Measurements from ENCODE around the gene TRPT1.
A peak's percentile ranks its signal among the peaks of the same experiment; 100 is the strongest.

The TRPT1 gene

DNA sequence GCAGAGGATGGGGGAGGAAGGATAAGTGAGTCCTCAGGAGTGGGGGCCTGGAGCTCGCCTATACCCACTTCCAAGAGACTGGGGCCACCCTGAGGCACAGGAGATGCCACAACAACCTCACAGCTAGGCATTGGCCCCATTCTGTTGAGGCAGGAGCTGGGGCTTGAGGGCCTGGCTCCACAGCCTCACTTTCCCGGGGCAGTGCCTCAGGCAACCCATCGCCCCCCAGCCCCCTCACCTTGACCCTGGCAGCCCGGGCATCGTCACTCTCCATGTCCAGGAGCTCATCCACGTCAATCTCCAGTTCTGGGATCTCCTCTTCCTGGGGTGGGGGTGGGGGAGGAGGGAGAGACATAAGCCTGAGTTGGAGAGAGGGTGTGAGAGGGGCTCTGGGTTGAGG lies 19.0 kb upstream of the TRPT1 start:
- no peak for DNase-seq (ENCODE audit: low read depth, low spot score)
- TF ChIP-seq, protein P1, sequence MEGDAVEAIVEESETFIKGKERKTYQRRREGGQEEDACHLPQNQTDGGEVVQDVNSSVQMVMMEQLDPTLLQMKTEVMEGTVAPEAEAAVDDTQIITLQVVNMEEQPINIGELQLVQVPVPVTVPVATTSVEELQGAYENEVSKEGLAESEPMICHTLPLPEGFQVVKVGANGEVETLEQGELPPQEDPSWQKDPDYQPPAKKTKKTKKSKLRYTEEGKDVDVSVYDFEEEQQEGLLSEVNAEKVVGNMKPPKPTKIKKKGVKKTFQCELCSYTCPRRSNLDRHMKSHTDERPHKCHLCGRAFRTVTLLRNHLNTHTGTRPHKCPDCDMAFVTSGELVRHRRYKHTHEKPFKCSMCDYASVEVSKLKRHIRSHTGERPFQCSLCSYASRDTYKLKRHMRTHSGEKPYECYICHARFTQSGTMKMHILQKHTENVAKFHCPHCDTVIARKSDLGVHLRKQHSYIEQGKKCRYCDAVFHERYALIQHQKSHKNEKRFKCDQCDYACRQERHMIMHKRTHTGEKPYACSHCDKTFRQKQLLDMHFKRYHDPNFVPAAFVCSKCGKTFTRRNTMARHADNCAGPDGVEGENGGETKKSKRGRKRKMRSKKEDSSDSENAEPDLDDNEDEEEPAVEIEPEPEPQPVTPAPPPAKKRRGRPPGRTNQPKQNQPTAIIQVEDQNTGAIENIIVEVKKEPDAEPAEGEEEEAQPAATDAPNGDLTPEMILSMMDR (IDR thresholded peaks at IDR 0.05; ENCODE audit: low read depth, low read length), result no peak
- in situ Hi-C loops (cut with HindIII; ENCODE audit: low sequenced_read_pairs), result no loop called here
- H3K4me3 ChIP-seq (ENCODE audit: low read depth, low read length), result peak overlapping the region; percentile 67

DNA sequence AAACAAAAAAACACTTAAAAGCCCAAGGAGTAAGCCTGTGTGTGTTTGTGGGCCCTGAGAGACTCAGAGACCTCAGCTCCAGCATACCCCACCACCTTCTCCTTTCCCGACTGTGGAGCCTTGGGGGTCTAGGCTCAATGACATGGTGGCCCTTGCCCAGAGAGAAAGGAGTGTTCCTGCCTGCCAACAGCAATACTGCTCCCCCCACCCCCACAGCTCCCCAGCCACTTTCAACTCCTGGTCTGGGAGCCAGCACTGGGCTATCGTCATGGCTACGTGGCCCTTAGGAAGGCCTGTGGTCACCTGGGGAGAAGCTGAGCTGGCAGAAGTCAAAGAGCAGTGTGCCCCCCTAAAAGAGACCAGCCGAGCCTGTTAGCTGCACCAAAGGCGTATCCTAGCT lies 18.1 kb upstream of the TRPT1 start:
- in situ Hi-C loops (cut with HindIII; ENCODE audit: low sequenced_read_pairs), result no loop called here
- no peak for DNase-seq (ENCODE audit: low read depth, low spot score)
- TF ChIP-seq, protein P1 (IDR thresholded peaks at IDR 0.05; ENCODE audit: low read depth, low read length), result no peak
- no peak overlapping the region for H3K4me3 ChIP-seq (ENCODE audit: low read depth, low read length)

DNA sequence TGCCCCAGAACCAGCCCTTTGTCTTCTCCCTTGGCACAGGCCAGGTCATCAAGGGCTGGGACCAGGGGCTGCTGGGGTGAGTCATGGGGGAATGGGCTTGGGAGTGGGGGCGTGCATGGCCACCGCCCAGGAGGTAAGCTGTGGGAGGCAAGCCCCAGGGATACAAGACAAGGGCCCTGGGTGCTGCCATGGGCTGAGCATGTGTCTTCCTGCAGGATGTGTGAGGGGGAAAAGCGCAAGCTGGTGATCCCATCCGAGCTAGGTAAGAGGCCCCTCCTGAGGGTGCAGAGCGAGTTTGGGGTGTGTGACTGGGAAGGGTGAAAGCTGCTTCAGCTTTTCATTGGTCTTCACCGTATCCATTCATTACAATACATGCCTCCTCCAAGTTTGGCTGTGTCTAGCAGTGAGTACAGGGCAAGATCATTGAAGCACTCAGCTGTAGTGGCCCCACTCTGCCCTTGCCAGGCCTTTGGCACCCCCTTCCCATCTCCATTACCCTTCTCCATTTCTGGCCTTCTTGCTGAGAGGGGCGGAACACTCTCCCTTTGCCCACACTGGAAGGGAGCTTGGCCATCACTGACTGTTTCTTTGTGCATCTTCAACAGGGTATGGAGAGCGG lies 17.4 kb upstream of the TRPT1 start:
- H3K4me3 ChIP-seq (ENCODE audit: low read depth, low read length), result no peak overlapping the region
- TF ChIP-seq, protein P1 (IDR thresholded peaks at IDR 0.05; ENCODE audit: low read depth, low read length), result no peak
- in situ Hi-C loops (cut with HindIII; ENCODE audit: low sequenced_read_pairs), result no loop called here
- no peak for DNase-seq (ENCODE audit: low read depth, low spot score)

DNA sequence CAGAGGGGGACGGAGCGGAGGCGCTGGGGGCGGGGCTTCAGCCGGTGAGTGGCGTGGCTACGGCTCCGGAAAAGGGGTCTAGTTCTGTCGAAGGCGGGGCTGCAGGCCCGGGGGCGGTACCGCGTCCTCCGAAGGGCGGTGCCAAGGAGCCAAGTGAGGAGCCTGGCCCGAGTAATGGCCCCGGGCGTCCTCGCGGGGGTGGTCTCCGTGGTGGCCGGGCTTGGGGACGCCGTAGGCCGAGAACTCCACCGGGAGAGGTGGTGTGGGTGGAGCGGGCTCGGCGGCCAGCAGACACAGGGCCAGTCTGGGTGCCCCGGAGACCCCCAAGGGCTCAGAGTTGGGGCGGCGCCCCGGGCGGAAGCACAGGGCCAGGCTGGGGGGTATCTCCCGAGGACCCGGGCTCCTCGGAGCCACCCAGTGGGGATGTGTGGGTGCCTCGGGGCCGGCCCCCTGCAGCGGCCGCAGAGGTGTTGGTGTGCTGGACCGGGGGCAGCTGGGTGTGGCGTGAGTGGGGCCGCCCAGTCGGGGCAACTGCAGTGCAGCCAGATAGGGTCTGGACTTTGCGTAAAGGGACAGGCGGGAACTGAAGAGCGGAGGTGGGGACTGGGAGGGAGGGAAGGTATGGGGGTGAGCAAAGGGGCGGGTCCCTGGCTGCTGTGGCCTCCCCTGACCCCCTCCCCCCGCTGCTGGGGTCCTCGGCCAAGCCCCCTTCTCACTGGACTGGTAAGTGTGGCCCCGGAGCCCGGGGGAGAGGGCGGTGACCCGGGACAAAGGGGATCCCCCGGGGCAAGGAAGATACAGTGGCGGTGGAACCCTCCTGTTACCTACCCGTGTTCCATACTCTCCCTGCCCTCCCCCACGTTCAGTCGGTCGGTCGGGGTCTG lies 15.7 kb upstream of the TRPT1 start:
- peak overlapping the region; percentile 83 for H3K4me3 ChIP-seq (ENCODE audit: low read depth, low read length)
- TF ChIP-seq, protein P1 (IDR thresholded peaks at IDR 0.05; ENCODE audit: low read depth, low read length), result no peak
- in situ Hi-C loops (cut with HindIII; ENCODE audit: low sequenced_read_pairs), result no loop called here
- no peak for DNase-seq (ENCODE audit: low read depth, low spot score)

DNA sequence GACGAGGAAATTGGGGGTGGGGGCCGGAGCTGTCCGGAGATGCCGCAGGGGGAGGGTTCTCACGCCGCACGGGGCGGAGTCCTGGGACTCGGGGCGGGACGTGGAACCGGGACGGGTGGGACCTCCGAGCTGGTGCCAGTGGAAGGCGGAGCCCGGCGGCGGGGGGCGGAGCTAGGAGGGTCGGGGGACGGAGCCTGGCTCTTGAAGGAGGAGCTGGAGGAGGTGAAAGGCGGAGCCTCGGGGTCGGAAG lies 15.2 kb upstream of the TRPT1 start:
- TF ChIP-seq, protein P1 (IDR thresholded peaks at IDR 0.05; ENCODE audit: low read depth, low read length), result no peak
- in situ Hi-C loops (cut with HindIII; ENCODE audit: low sequenced_read_pairs), result no loop called here
- DNase-seq (ENCODE audit: low read depth, low spot score), result peak; percentile 100
- peak overlapping the region; percentile 83 for H3K4me3 ChIP-seq (ENCODE audit: low read depth, low read length)

DNA sequence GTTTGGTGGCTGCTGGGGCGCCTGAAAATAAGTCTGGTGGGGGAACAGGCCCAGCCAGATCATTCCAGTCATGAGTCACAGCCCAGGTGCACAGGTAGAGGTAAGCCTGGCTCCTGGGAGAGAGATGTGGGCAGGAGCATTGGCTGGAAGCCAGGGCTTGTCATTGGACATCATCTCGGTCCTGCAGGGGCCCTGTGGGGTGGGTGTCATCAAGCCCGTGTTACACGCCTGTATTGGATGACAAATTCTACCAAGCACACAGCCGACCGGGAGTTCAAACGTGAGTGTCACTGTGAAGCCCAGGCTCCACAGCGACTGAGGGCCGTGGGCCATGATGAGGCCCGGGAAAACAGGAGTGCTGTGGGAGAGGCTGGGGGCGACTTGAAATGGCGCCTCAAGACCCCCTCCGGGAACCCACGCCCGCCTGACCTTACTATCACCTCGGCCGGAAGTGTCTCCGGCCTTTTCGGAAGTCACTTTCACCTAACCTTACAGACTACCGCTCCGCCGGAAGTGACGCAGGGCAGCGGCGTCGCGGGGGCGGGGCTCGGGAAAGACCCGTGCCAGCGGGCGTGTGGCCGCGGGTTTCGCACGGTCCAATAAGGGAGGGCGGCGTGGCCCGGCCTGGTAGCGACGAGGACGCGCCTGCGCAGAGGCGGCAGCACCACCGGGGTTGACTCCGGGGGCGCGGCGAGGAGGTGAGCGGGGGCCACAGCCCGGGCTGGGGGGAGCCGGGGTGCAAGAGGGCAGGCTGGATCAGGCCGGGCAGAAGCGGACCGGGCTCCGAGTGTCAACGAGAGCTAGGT lies 14.7 kb upstream of the TRPT1 start, which contains the start of gene FKBP2:
TSS of gene FKBP2 (plus strand) at position 661 of the 806 bp plus-strand sequence. CDS start 1,293 bp downstream, outside the sequence.
- H3K4me3 ChIP-seq (ENCODE audit: low read depth, low read length), result peak within 1 kb of the TSS; percentile 83
- TF ChIP-seq, protein P1 (IDR thresholded peaks at IDR 0.05; ENCODE audit: low read depth, low read length), result no peak
- in situ Hi-C loops (cut with HindIII; ENCODE audit: low sequenced_read_pairs), result no loop called here
- peak; percentile 98 for DNase-seq (ENCODE audit: low read depth, low spot score)

All from astrocyte of the spinal cord (primary cell).